Fibroblast of mammary gland (primary cell): Measurements from ENCODE around the gene HDHD5.

Experiments used
- DNase-seq: peaks from one replicate; pipeline ENCODE4 v3.0.0-alpha.2; 2010; ENCODE audit warnings: low read depth
- H3K4me3 ChIP-seq: 2 replicates; pipeline ENCODE4 v1.5.1; 2011; ENCODE audit warnings: low read depth, mild to moderate bottlenecking, low read length, moderate library complexity; ENCODE audit not compliant: control insufficient read depth
- CTCF ChIP-seq: conservative IDR thresholded peaks from 2 replicates; pipeline ENCODE4 v1.5.1; 2011; ENCODE audit warnings: low read depth, low read length, inconsistent platforms; ENCODE audit not compliant: control insufficient read depth, insufficient read depth

HDHD5 gene

GRCh38 chr22:17095538-17095937 lies 63.5 kb downstream of the HDHD5 start:
- no peak for DNase-seq
- H3K4me3 ChIP-seq = no peak overlapping the region
- TF ChIP-seq CTCF = peak; percentile 23

DNA sequence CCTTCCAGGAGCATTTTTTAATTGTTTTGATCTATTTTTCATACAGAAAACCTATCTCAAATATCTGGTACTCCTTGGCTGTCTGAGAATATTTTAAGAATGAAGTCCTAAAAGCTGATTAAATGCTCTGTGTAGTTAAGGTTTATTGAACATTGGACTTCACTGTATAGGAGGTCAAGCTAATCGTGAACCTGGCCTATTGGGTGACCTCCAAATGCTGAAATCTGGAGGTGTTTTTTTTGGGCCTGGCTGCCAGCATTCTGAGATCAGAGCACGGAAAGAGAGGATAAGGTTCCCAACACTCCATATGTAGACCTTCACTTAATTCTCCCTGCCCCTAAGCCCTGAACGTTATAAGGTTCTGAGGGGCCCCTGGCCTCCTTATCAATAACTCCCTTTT lies 66.0 kb downstream of the HDHD5 start:
- no peak overlapping the region for H3K4me3 ChIP-seq
- no peak for DNase-seq
- TF ChIP-seq CTCF = no peak

GRCh38 chr22:17091851-17092250 lies 67.2 kb downstream of the HDHD5 start:
- no peak for TF ChIP-seq CTCF
- H3K4me3 ChIP-seq = no peak overlapping the region
- DNase-seq = no peak

DNA sequence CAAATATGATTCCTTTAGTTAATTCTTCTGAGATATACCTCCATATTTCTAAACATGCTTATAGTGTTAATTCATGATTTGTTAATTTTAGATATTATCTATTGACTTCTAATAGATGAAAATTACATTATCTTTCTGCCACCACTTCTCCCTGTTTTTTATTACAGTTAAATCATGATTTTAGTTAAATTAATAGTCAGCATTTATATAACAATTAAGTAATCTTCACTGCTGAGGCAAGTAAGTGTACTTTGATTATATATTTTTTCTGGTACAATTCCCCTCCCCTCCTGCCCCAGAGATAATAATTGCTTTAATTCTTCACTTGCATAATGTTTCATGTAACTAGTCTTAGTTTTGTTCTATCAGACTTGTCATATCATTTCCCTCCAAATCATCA lies 68.5 kb downstream of the HDHD5 start:
- no peak for TF ChIP-seq CTCF
- no peak overlapping the region for H3K4me3 ChIP-seq
- DNase-seq = no peak
